ENCODE measurements around the gene PRKG1.

DNA sequence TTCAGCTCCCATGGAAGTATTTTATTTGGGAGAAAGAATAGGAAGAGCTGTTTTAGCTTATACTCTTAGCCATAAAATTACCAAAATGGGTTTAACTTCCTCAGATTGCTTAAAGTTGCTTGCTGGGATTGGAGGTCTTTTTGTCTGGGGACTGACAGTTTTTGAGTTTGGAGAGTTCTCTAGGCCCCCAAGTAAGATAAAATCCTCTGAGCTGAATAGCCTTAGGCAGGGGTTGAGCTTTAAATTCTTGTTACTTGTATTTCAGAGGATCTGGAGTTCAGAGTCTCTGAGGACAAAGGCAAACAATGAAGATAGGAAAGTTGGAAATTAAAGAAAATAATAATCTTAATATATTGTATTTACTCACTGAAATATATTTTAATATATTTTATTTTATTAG lies 945.4 kb downstream of the PRKG1 start:
- TF ChIP-seq CTCF (IDR thresholded peaks at IDR 0.05) (no peak), POLR2A (IDR thresholded peaks at IDR 0.05) (no peak)
